ENCODE measurements around the gene TMIGD2. TPM values are rescaled to one million over a fixed set of nuclear protein-coding genes. Genes with fewer than 3 reads are reported as not detected.
A peak's percentile ranks its signal among the peaks of the same experiment; 100 is the strongest.

Gene TMIGD2
- total RNA-seq, 2 donors from 2014 or later = 4.6 to 5.1 TPM

DNA sequence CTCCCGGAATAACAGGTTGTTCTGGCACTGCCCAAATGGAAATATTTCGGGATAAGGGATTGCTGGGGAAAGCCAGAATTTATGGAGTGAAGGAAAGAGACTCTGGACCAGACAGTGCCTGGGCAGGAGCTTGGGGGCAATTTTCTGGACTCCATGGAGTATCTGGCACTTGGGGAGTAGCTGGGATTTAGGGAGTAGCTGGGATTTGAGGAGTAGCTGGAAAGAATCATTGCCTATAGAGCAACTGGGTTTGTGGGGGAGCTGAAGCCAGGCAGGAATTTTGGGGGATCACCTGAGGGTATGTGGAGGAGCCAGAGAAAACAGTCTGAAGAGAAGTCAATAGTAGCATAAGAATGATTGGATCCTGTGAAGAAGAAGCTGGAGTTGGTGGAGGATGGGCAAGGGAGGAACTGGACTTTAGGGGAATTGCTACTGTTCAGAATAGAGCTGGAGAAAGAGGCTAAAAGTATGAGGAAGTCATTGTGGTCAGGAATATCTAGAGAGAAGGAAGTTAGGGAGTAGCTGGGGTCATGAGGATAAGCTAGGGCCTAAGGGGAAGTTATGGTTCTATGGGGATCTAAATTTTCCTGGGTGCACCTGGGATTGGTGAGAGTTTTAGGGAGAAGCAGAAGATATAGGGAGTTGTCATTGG, 17.0 kb upstream of the TMIGD2 start:
- Mint-ChIP-seq H3K4me1 (ENCODE audit: low read depth in 2 of 2) (peaks cover 0 to 7% of the 10 kb centered on the region in 2 donors), H3K36me3 (peaks cover 5% of the 10 kb centered on the region), H3K4me3 (no peak overlapping the region), H3K27ac (no peak overlapping the region), H3K9me3 (peaks cover 14% of the 10 kb centered on the region), H3K27me3 (no peaks in the 10 kb centered on the region)
- DNase-seq (ENCODE audit: low spot score) (no peak), ATAC-seq (no peak)

GRCh38 chr19:4318460-4318859, 16.3 kb upstream of the TMIGD2 start:
- Mint-ChIP-seq H3K4me1 (ENCODE audit: low read depth in 2 of 2) (peaks cover 0 to 7% of the 10 kb centered on the region in 2 donors), H3K9me3 (peaks cover 14% of the 10 kb centered on the region), H3K27ac (no peak overlapping the region), H3K36me3 (peaks cover 5% of the 10 kb centered on the region), H3K4me3 (no peak overlapping the region), H3K27me3 (no peaks in the 10 kb centered on the region)
- no peak for ATAC-seq
- DNase-seq (ENCODE audit: low spot score) = no peak

- DNase-seq (ENCODE audit: low spot score) (no peak), ATAC-seq (no peak)
- Mint-ChIP-seq H3K27me3 (no peaks in the 10 kb centered on the region), H3K4me1 (ENCODE audit: low read depth in 2 of 2) (peaks cover 0 to 7% of the 10 kb centered on the region in 2 donors), H3K27ac (no peak overlapping the region), H3K36me3 (peaks cover 5% of the 10 kb centered on the region), H3K9me3 (peaks cover 14% of the 10 kb centered on the region), H3K4me3 (no peak overlapping the region)
Observed at GRCh38 chr19:4316956-4317355, 14.8 kb upstream of the TMIGD2 start.

DNA sequence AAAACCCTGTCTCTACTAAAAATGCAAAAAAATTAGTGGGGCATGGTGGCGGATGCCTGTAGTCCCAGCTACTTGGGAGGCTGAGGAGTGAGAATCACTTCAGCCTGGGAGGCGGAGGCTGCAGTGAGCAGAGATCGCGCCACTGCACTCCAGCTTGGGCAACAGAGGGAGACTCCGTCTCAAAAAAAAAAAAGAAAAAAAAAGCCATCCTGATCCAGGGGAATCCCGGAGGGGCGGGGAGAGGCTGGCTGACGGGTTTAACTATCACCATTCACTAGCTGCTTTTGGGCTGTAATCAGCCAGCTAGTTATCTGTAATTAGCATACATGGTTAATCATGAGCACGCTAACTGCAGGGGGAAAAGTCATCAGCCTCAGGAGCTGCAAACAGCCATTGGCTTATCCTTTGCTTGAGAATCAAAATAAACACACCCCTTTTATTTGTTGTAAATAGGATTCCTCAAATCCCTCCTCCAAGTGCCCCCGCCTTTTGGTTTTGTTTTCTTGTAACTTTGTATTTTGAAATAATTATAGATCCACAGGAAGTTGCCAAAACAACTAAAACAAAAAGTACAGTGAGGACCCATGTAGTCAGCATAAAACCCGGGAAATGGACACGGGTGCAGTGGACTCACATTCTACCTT, 11.8 kb upstream of the TMIGD2 start:
- DNase-seq (ENCODE audit: low spot score) = no peak
- Mint-ChIP-seq H3K27me3 (no peaks in the 10 kb centered on the region), H3K27ac (no peak overlapping the region), H3K36me3 (no peaks in the 10 kb centered on the region), H3K4me1 (ENCODE audit: low read depth in 2 of 2) (no peaks in the 10 kb centered on the region), H3K4me3 (no peak overlapping the region), H3K9me3 (no peaks in the 10 kb centered on the region)
- no peak for ATAC-seq

- H3K9me3 Mint-ChIP-seq = no peaks in the 10 kb centered on the region
Observed at GRCh38 chr19:4310247-4311121, 8.3 kb upstream of the TMIGD2 start.

DNA sequence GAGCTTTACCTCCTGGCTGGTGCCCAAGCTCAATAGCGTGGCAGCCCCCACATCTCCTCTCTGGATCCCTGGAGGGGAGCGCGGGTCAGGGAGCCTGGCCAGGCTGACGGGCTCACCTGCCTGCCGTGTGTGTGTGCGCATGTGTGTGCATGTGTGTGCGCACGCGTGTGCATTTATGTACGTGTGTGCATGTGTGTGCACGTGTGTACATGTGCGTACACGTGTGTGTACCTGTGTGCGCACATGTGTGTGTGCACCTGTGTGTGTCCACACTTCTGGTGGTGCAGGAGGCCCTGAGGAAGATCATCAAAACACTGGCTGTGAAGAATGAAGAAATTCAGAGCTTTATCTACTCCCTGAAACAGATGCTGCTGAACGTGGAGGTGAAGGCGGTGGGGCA, 3.5 kb upstream of the TMIGD2 start:
- H3K9me3 Mint-ChIP-seq = no peaks in the 10 kb centered on the region
- H3K4me3 Mint-ChIP-seq = peak overlapping the region; percentile 73
- H3K4me1 Mint-ChIP-seq (ENCODE audit: low read depth in 2 of 2) = peaks cover 30 to 31% of the 10 kb centered on the region in 2 donors
- DNase-seq (ENCODE audit: low spot score) (no peak), ATAC-seq (no peak)
- H3K36me3 Mint-ChIP-seq = no peaks in the 10 kb centered on the region
- no peaks in the 10 kb centered on the region for H3K27me3 Mint-ChIP-seq
- no peak overlapping the region for H3K27ac Mint-ChIP-seq

More at GRCh38 chr19:4310247-4311121, 8.3 kb upstream of the TMIGD2 start:
- DNase-seq (ENCODE audit: low spot score) = no peak
- ATAC-seq = peak; percentile 43 to 71
- Mint-ChIP-seq H3K27me3 (no peaks in the 10 kb centered on the region), H3K4me1 (ENCODE audit: low read depth in 2 of 2) (peaks cover under 1 to 6% of the 10 kb centered on the region in 2 donors), H3K27ac (no peak overlapping the region), H3K4me3 (no peak overlapping the region), H3K36me3 (no peaks in the 10 kb centered on the region)

DNA sequence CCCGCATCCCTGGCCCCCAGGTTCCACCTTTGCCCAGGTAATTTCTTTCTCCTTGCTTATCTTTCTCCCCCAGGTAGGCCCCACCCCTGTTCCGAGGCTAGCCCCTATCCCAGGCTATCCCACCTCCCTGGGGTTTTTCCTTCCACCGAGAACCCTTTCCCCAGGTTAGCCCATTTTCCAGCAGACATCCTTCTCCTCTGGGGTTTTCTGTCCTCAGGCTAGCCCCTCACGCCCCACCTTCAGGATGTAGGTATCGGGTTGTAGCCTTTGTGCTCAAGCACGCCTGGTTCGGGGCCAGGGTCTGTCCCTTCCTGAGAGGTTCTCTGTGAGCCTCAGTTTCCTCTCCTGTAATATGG, 3.0 kb upstream of the TMIGD2 start:
- H3K9me3 Mint-ChIP-seq = no peaks in the 10 kb centered on the region
- H3K4me3 Mint-ChIP-seq = peak overlapping the region; percentile 73
- no peak for DNase-seq (ENCODE audit: low spot score)
- H3K36me3 Mint-ChIP-seq = no peaks in the 10 kb centered on the region
- peaks cover 34 to 35% of the 10 kb centered on the region in 2 donors for H3K4me1 Mint-ChIP-seq (ENCODE audit: low read depth in 2 of 2)
- no peak overlapping the region for H3K27ac Mint-ChIP-seq
- H3K27me3 Mint-ChIP-seq = no peaks in the 10 kb centered on the region
- no peak for ATAC-seq

- Mint-ChIP-seq H3K4me3 (peak within 1 kb of the TSS; percentile 75), H3K27me3 (no peaks in the 10 kb centered on the region), H3K27ac (peak within 1 kb of the TSS; percentile 66 to 89), H3K4me1 (ENCODE audit: low read depth in 2 of 2) (peaks cover 34 to 35% of the 10 kb centered on the region in 2 donors), H3K36me3 (no peaks in the 10 kb centered on the region), H3K9me3 (no peaks in the 10 kb centered on the region)
- peak; percentile 87 for DNase-seq (ENCODE audit: low spot score)
- peak; percentile 89 to 92 for ATAC-seq
Observed at GRCh38 chr19:4304538-4305256, 2.5 kb upstream of the TMIGD2 start, which contains the start of gene FSD1. Gene FSD1 (plus strand): TSS chr19:4304598. CDS start chr19:4304747, 149 bp downstream.

GRCh38 chr19:4303819-4304537, 1.8 kb upstream of the TMIGD2 start:
- H3K4me1 Mint-ChIP-seq (ENCODE audit: low read depth in 2 of 2) = peaks cover 34 to 35% of the 10 kb centered on the region in 2 donors
- DNase-seq (ENCODE audit: low spot score) (no peak), ATAC-seq (peak; percentile 63 to 71)
- H3K27me3 Mint-ChIP-seq = no peaks in the 10 kb centered on the region
- H3K9me3 Mint-ChIP-seq = no peaks in the 10 kb centered on the region
- H3K36me3 Mint-ChIP-seq = no peaks in the 10 kb centered on the region
- H3K27ac Mint-ChIP-seq = peak overlapping the region; percentile 66 to 89
- peak overlapping the region; percentile 75 for H3K4me3 Mint-ChIP-seq

- ATAC-seq (no peak), DNase-seq (ENCODE audit: low spot score) (no peak)
- Mint-ChIP-seq H3K4me3 (peak overlapping the region; percentile 61), H3K36me3 (no peaks in the 10 kb centered on the region), H3K4me1 (ENCODE audit: low read depth in 2 of 2) (peaks cover 37 to 40% of the 10 kb centered on the region in 2 donors), H3K27me3 (no peaks in the 10 kb centered on the region), H3K27ac (peak overlapping the region; percentile 69 to 85), H3K9me3 (no peaks in the 10 kb centered on the region)
Observed at GRCh38 chr19:4301590-4302242, 473 bp downstream of the TMIGD2 start.

- Mint-ChIP-seq H3K4me1 (ENCODE audit: low read depth in 2 of 2) (peaks cover 33 to 40% of the 10 kb centered on the region in 2 donors), H3K9me3 (no peaks in the 10 kb centered on the region), H3K27ac (peak overlapping the region in 1 of 2 donors; percentile 85), H3K4me3 (no peak overlapping the region), H3K36me3 (no peaks in the 10 kb centered on the region), H3K27me3 (no peaks in the 10 kb centered on the region)
- ATAC-seq (no peak), DNase-seq (ENCODE audit: low spot score) (no peak)
Observed at GRCh38 chr19:4300589-4300988, 1.6 kb downstream of the TMIGD2 start.

DNA sequence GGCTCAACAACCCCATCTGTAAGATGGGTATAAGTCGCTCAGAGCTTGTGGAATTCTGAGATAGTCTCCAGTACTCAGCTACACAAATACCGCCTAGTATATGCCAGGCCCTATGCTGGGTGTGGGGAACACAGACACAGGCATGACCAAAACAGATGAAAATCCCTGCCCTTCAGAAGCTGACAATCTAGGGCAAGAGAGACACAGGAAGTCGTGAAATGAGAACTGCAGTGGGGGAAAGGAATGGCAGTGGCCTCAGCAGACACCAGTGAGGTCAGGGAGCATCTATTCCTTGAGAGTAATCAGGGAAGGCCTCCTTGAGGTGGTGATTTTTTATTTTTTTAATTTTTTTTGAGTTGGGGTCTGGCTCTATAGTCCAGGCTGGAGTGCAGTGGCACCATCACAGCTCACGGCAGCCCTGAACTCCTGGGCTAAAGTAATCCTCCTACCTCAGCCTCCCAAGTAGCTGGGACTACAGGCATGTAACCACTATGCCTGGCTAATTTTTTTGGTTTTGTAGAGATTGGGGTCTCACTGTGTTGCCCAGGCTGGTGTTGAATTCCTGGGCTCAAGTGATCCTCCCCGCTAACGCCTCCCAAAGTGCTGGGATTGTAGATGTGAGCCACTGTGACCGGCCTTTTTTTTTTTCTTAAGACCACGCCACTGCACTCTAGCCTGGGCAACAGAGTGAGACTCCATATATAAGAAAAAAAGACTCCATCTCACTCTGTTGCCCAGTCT, 3.2 kb downstream of the TMIGD2 start:
- H3K9me3 Mint-ChIP-seq = no peaks in the 10 kb centered on the region
- H3K27ac Mint-ChIP-seq = peak overlapping the region; percentile 74 to 85
- no peak for DNase-seq (ENCODE audit: low spot score)
- peak overlapping the region; percentile 44 for H3K4me3 Mint-ChIP-seq
- ATAC-seq = peak; percentile 35 to 50
- peaks cover 26 to 32% of the 10 kb centered on the region in 2 donors for H3K4me1 Mint-ChIP-seq (ENCODE audit: low read depth in 2 of 2)
- no peaks in the 10 kb centered on the region for H3K36me3 Mint-ChIP-seq
- no peaks in the 10 kb centered on the region for H3K27me3 Mint-ChIP-seq
